ENCODE results near the gene DNAH7.

Gene DNAH7

GRCh38 chr2:196079052-196079451, 10.4 kb upstream of the DNAH7 start:
- DNase-seq (ENCODE audit: low read depth in 1 of 2, low spot score in 1 of 2), result no peak

GRCh38 chr2:196077821-196078220, 9.2 kb upstream of the DNAH7 start:
- DNase-seq (ENCODE audit: low read depth in 1 of 2, low spot score in 1 of 2), result no peak

- DNase-seq (ENCODE audit: low read depth in 1 of 2, low spot score in 1 of 2), result no peak
Observed at GRCh38 chr2:196076778-196077568, 8.3 kb upstream of the DNAH7 start.

- no peak for DNase-seq (ENCODE audit: low read depth in 1 of 2, low spot score in 1 of 2)
Observed at GRCh38 chr2:196075196-196075595, 6.6 kb upstream of the DNAH7 start.

GRCh38 chr2:196074631-196075030, 6.0 kb upstream of the DNAH7 start:
- no peak for DNase-seq (ENCODE audit: low read depth in 1 of 2, low spot score in 1 of 2)

- no peak for DNase-seq (ENCODE audit: low read depth in 1 of 2, low spot score in 1 of 2)
Observed at GRCh38 chr2:196073521-196073920, 4.9 kb upstream of the DNAH7 start.

GRCh38 chr2:196067088-196067382, 1.6 kb downstream of the DNAH7 start:
- no peak for DNase-seq (ENCODE audit: low read depth in 1 of 2, low spot score in 1 of 2)

GRCh38 chr2:196066291-196067087, 2.1 kb downstream of the DNAH7 start:
- no peak for DNase-seq (ENCODE audit: low read depth in 1 of 2, low spot score in 1 of 2)

- no peak for DNase-seq (ENCODE audit: low read depth in 1 of 2, low spot score in 1 of 2)
Observed at GRCh38 chr2:196063773-196064172, 4.9 kb downstream of the DNAH7 start.

- no peak for DNase-seq (ENCODE audit: low read depth in 1 of 2, low spot score in 1 of 2)
Observed at GRCh38 chr2:196059491-196059960, 9.1 kb downstream of the DNAH7 start.

GRCh38 chr2:196054631-196055030, 14.0 kb downstream of the DNAH7 start:
- no peak for DNase-seq (ENCODE audit: low read depth in 1 of 2, low spot score in 1 of 2)

GRCh38 chr2:196046123-196046917, 22.3 kb downstream of the DNAH7 start:
- DNase-seq (ENCODE audit: low read depth in 1 of 2, low spot score in 1 of 2), result no peak

- DNase-seq (ENCODE audit: low read depth in 1 of 2, low spot score in 1 of 2), result no peak
Observed at GRCh38 chr2:196041786-196042185, 26.9 kb downstream of the DNAH7 start.

- no peak for DNase-seq (ENCODE audit: low read depth in 1 of 2, low spot score in 1 of 2)
Observed at GRCh38 chr2:196040218-196040617, 28.4 kb downstream of the DNAH7 start.

- DNase-seq (ENCODE audit: low read depth in 1 of 2, low spot score in 1 of 2), result no peak
Observed at GRCh38 chr2:196036442-196036841, 32.2 kb downstream of the DNAH7 start.

GRCh38 chr2:196018037-196018436, 50.6 kb downstream of the DNAH7 start:
- no peak for DNase-seq (ENCODE audit: low read depth in 1 of 2, low spot score in 1 of 2)

- DNase-seq (ENCODE audit: low read depth in 1 of 2, low spot score in 1 of 2), result no peak
Observed at GRCh38 chr2:196012314-196012713, 56.3 kb downstream of the DNAH7 start.

- DNase-seq (ENCODE audit: low read depth in 1 of 2, low spot score in 1 of 2), result no peak
Observed at GRCh38 chr2:196000551-196000950, 68.1 kb downstream of the DNAH7 start.

- DNase-seq (ENCODE audit: low read depth in 1 of 2, low spot score in 1 of 2), result no peak
Observed at GRCh38 chr2:195998070-195998469, 70.6 kb downstream of the DNAH7 start.

GRCh38 chr2:195995499-195995898, 73.1 kb downstream of the DNAH7 start:
- DNase-seq (ENCODE audit: low read depth in 1 of 2, low spot score in 1 of 2), result no peak

GRCh38 chr2:195993623-195994022, 75.0 kb downstream of the DNAH7 start:
- no peak for DNase-seq (ENCODE audit: low read depth in 1 of 2, low spot score in 1 of 2)

- DNase-seq (ENCODE audit: low read depth in 1 of 2, low spot score in 1 of 2), result no peak
Observed at GRCh38 chr2:195985741-195986140, 82.9 kb downstream of the DNAH7 start.

Measured in activated T-helper 1 cell treated with anti-CD3 and anti-CD28 coated beads, Interleukin-2, amount 50 U/mL, for 16 hours (primary cell).